Epithelial cell of proximal tubule (primary cell): Measurements from ENCODE around the gene PTPN1. TPM values are rescaled to one million over a fixed set of nuclear protein-coding genes. Genes with fewer than 3 reads are reported as not detected.
A peak's percentile ranks its signal among the peaks of the same experiment; 100 is the strongest.

Source experiments
- DNase-seq: peaks from one replicate; pipeline ENCODE4 v3.0.0-alpha.2; 2011; ENCODE audit warnings: low read depth
- H3K4me3 ChIP-seq: 2 replicates; pipeline ENCODE4 v1.5.1; 2011; ENCODE audit warnings: low read depth, mild to moderate bottlenecking, low read length
- total RNA-seq: library from RNA; depleted of rRNA; stranded (reverse); fragments of >200 nt; gene quantifications from 2 replicates; pipeline ENCODE4 v1.2.3, GENCODE V29; 2015
- TF ChIP-seq, protein P1 (sequence below): conservative IDR thresholded peaks from 2 replicates; pipeline ENCODE4 v1.5.1; 2012; ENCODE audit warnings: low read depth, mild to moderate bottlenecking, low read length

Gene PTPN1
- total RNA-seq, 1 donor from 2014 or later = 41.7 TPM

DNA sequence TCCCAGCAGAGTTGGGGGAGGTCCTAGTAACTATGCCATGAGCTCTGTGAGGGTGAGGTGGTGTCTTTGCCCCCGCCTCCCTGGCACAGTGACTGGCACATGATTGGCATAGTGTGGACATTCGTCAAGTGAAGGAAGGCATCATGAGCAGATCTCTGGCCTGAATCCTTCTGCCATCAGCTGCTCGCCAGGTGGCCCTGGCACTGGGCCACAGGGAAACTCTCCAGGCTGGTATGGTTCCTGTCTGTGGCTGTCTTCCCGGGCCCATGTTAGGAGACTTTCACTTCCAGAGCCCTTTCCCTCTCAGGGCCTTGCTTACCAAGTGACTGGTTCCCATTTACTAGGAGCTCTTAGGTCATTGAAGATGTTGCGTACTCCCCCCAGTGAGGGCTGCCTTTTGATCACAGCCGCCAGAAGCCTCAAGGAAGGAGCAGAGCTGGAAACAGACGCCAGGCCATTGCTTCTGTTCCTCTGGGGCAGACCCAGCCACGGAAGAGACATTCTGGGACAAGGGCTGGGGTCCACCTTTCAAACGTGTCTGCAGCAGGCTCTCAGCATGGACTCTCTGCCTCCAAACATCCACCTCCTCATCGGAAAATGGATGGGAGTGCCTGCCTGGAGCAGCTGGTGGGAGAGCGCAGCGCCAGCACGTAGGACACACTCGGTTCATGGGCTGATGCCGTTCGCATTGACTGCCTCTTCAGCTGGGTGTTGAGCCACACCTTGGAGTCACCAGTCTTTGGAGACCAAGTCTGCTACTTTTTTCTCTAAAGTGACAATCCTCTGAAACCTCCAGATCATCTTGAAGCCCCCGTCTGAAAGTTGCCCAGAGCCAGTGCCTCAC lies 67.2 kb downstream of the PTPN1 start:
- H3K4me3 ChIP-seq = no peak overlapping the region
- TF ChIP-seq, protein P1, sequence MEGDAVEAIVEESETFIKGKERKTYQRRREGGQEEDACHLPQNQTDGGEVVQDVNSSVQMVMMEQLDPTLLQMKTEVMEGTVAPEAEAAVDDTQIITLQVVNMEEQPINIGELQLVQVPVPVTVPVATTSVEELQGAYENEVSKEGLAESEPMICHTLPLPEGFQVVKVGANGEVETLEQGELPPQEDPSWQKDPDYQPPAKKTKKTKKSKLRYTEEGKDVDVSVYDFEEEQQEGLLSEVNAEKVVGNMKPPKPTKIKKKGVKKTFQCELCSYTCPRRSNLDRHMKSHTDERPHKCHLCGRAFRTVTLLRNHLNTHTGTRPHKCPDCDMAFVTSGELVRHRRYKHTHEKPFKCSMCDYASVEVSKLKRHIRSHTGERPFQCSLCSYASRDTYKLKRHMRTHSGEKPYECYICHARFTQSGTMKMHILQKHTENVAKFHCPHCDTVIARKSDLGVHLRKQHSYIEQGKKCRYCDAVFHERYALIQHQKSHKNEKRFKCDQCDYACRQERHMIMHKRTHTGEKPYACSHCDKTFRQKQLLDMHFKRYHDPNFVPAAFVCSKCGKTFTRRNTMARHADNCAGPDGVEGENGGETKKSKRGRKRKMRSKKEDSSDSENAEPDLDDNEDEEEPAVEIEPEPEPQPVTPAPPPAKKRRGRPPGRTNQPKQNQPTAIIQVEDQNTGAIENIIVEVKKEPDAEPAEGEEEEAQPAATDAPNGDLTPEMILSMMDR = no peak
- DNase-seq = no peak

DNA sequence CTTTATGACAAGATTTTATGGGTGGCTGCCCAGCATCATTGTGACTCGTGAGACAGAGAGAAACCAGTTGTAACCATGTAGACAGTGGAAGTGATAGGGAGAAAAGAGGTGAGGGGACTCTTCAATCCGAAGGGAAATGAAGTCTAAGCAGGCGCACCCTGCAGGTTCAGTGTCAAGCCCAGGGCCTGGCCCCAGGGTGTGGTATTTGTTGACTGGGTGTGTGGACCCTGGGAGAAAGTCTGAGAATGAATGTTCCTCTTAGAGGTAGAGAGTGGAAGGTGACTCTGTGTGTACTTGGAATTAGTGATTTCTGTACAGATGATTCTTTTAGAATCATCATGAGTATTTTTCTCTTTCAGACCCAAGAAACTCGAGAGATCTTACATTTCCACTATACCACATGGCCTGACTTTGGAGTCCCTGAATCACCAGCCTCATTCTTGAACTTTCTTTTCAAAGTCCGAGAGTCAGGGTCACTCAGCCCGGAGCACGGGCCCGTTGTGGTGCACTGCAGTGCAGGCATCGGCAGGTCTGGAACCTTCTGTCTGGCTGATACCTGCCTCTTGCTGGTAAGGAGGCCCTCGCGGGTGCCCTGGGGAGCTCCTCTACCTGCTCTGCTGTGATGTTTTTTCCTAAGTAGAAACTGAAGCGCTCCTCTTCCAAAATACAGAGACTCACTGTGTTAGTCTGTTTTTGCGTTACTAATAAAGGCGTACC lies 68.0 kb downstream of the PTPN1 start:
- TF ChIP-seq, protein P1 = no peak
- H3K4me3 ChIP-seq = no peak overlapping the region

DNA sequence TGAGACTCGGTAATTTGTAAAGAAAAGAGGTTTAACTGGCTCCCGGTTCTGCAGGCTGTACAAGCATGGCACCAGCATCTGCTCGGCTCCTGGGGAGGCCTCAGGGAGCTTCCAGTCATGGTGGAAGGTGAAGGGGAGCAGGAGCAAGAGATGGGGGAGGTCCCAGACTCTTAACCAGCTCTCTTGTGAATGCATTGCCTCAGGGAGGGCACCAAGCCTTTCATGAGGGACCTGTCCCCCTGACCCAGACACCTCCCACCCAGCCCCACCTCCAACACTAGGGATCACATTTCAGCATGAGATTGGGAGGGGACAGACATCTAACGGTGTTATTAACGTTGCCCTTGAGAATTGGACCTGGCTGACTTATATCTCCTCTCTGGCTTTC lies 68.6 kb downstream of the PTPN1 start:
- no peak overlapping the region for H3K4me3 ChIP-seq
- TF ChIP-seq, protein P1 = no peak
- no peak for DNase-seq

More for the DNA sequence above, 68.0 kb downstream of the PTPN1 start:
- DNase-seq = no peak

DNA sequence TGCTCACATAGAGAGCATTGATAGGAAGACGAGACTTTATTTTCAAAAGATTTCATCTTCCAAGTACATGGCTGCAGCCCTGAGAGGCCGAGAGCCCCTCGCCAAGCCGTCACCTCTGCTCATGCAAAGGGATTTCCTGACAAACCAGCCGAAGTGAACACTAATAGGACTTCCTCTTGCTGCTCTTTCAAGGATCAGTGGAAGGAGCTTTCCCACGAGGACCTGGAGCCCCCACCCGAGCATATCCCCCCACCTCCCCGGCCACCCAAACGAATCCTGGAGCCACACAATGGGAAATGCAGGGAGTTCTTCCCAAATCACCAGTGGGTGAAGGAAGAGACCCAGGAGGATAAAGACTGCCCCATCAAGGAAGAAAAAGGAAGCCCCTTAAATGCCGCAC lies 69.3 kb downstream of the PTPN1 start:
- TF ChIP-seq, protein P1 = no peak
- no peak overlapping the region for H3K4me3 ChIP-seq
- no peak for DNase-seq

DNA sequence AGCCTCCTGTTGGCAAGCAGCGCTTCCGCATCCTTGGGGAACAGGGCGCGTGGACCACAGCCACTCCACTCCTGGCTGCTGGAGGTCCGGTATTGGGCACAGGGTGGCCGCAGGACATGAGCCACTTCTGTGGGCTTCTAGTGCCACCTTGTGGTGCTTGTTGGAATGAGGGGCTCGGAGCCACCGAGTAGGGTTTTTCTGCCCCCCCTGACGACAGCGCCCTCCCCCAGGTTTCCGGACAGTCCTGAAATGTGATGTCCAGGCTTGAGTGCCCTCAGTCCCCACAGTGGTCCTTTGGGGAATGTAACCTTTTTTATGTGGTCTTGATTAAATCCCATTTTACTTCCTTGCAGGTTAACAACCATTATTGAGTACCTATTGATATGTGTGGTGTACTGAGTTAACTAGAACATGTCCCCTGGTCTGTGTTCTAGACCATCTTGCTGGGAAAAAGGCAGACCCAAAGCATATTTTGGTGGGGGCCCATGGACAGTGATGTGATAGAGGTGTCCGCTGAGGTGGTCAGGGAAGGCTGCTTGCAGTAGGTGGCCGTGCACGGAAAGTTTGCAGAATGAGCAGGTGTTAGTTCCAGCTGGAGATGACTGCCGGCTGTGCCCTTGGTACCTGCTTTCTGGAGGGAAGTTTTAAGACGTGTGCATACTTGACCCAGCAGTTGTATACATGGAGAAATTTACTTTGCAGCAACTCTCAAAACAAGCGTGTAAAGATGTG lies 70.0 kb downstream of the PTPN1 start:
- no peak for DNase-seq
- TF ChIP-seq, protein P1 = peak; percentile 60
- H3K4me3 ChIP-seq = no peak overlapping the region

DNA sequence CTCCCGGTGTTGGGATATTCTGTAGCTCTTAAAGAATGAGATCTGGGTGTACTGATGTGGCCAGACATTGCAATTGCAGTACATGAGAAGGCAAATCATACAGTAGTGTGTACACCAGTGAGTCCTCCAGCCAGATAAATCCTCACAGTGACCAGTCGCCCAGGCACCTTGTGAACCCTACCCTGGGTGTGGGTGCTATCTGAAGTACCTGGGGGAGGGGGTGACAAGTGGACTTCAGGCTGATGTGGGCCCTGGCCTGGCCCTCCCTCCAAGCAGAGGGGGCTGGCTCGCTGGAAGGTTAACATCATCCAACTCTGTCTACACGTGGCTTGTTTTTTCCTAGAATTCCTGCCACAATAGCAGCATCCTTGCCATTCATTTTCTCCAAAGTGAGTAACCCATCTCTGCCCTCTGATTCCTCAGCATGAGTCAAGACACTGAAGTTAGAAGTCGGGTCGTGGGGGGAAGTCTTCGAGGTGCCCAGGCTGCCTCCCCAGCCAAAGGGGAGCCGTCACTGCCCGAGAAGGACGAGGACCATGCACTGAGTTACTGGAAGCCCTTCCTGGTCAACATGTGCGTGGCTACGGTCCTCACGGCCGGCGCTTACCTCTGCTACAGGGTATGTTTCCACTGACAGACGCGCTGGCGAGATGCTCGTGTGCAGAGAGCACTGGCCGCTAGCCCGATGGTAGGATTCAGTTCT lies 70.8 kb downstream of the PTPN1 start:
- TF ChIP-seq, protein P1 = no peak
- no peak for DNase-seq
- H3K4me3 ChIP-seq = no peak overlapping the region
